ENCODE results near the gene EPS8L2.

DNA sequence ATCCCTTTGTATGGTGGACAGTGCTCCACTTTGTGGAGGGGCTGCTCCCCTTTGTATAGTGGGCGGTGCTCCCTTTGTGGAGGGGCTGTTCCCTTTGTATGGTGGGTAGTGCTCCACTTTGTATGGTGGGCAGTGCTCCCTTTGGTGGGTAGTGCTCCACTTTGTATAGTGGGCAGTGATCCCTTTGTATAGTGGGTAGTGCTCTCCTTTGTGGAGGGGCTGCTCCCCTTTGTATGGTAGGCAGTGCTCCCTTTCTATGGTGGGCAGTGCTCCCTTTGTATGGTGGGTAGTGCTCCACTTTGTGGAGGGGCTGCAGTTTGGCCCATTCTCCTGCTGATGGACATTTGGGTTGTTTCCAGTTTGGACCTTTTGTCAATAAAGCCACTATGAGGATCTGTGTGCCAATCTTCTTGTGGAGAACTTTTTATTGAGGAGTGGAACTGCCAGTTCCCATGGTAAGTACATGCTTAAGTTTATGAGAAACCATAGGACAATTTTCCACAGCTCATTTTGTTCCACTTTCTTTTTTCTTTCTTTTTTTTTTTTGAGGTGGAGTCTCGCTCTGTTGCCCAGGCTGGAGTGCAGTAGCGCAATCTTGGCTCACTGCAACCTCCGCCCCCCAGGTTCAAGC lies 36.7 kb downstream of the EPS8L2 start:
- TF ChIP-seq ZNF720 (CRISPR knock-in tag; IDR thresholded peaks at IDR 0.05) (no peak), REPIN1 (CRISPR knock-in tag; IDR thresholded peaks at IDR 0.05; ENCODE audit: borderline replicate concordance, low read depth) (no peak), POLR2A (IDR thresholded peaks at IDR 0.05; ENCODE audit: insufficient read depth in 1 of 2, low read depth in 2 of 2, low read length in 2 of 2) (no peak), GABPA (IDR thresholded peaks at IDR 0.05; ENCODE audit: low read depth, low read length) (no peak), GABPA (CRISPR knock-in tag; IDR thresholded peaks at IDR 0.05; ENCODE audit: low read depth) (no peak), SRF (IDR thresholded peaks at IDR 0.05; ENCODE audit: low read depth, low read length) (no peak)
- TF ChIP-seq, protein P1, sequence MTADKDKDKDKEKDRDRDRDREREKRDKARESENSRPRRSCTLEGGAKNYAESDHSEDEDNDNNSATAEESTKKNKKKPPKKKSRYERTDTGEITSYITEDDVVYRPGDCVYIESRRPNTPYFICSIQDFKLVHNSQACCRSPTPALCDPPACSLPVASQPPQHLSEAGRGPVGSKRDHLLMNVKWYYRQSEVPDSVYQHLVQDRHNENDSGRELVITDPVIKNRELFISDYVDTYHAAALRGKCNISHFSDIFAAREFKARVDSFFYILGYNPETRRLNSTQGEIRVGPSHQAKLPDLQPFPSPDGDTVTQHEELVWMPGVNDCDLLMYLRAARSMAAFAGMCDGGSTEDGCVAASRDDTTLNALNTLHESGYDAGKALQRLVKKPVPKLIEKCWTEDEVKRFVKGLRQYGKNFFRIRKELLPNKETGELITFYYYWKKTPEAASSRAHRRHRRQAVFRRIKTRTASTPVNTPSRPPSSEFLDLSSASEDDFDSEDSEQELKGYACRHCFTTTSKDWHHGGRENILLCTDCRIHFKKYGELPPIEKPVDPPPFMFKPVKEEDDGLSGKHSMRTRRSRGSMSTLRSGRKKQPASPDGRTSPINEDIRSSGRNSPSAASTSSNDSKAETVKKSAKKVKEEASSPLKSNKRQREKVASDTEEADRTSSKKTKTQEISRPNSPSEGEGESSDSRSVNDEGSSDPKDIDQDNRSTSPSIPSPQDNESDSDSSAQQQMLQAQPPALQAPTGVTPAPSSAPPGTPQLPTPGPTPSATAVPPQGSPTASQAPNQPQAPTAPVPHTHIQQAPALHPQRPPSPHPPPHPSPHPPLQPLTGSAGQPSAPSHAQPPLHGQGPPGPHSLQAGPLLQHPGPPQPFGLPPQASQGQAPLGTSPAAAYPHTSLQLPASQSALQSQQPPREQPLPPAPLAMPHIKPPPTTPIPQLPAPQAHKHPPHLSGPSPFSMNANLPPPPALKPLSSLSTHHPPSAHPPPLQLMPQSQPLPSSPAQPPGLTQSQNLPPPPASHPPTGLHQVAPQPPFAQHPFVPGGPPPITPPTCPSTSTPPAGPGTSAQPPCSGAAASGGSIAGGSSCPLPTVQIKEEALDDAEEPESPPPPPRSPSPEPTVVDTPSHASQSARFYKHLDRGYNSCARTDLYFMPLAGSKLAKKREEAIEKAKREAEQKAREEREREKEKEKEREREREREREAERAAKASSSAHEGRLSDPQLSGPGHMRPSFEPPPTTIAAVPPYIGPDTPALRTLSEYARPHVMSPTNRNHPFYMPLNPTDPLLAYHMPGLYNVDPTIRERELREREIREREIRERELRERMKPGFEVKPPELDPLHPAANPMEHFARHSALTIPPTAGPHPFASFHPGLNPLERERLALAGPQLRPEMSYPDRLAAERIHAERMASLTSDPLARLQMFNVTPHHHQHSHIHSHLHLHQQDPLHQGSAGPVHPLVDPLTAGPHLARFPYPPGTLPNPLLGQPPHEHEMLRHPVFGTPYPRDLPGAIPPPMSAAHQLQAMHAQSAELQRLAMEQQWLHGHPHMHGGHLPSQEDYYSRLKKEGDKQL (CRISPR knock-in tag; IDR thresholded peaks at IDR 0.05; ENCODE audit: low read depth): no peak

All from HepG2 (cell line).